Measurements from ENCODE around the gene IFIT1.
"Not testable (repeated sequence)": the region's sequence is repeated elsewhere in the genome, so short reads cannot be mapped to it uniquely, and the experiment has no call there.

IFIT1 gene

GRCh38 chr10:89442289-89442688, 49.9 kb downstream of the IFIT1 start:
- DNase-seq = no peak

DNA sequence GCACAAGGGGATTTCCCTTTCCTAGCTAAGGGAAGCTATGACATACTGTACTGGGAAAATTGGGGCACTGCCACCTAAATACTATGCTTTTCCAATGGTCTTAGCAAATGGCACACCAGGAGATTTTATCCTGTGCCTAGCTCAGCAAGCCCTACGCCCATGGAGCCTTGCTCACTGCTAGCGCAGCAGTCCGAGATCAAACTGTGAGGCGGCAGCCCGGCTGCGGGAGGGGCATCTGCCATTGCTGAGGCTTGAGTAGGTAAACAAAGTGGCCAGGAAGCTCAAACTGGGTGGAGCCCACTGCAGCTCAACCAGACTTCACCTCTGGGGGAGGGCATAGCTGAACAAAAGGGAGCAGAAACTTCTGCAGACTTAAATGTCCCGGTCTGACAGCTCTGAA, 52.4 kb downstream of the IFIT1 start:
- not testable (repeated sequence) for DNase-seq

- no peak for DNase-seq
Measured at GRCh38 chr10:89450901-89451300, 58.5 kb downstream of the IFIT1 start.

DNA sequence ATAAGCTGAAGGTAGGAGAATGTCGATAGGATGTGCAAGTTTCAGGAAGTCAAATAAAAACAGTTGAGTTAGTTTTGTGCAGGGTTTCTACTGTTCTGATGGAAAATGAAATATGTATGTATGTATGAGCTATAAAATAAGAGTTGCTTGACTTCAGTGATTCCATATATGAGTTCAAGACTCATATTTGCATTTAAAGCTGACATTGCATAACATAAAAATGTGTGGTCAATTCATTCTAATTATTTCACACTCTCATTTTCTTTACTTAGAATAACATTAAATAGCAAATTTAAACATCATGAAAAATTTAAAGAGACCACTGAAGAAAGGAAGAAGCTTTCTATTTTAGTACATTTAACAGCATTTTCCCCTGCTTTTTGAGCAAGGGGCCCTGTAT, 59.8 kb downstream of the IFIT1 start:
- DNase-seq = no peak

DNA sequence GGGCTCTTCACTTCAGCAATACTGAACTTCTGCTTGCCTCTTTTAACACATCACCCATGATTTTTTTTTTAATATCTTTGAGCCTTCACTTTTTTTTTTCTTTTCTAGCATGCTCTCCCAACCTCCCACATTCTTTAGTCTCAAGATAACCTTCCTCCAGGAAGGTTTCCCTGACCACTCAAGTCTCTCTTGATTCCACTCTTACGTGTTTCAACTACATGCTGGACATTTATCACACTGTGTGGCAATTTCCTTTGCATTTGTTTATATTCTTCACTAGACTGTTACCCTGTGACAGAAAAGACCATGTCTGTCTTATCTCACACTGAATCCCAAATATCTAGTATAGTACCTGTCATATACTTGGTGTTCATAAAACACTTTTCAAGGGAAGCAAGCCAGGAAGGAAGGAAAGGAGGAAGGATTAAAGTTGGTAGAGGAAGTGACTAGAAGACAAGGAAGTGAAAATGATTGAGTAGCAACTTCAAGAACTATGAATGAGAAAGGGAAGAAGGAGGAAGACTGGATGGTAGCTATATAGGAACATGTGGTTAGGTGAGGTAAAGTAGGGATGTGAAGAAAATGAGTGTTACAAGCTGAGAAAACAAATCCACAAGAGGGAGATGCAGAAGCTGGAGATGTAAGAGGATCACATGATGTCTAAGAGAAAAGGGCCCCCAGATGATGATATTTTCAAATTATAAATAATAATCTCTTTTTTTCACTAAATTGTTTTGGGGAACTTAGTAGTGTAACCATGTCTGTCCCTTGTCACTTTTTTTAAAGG, 62.3 kb downstream of the IFIT1 start:
- DNase-seq = no peak

Measured in T-helper 1 cell (primary cell).